Activated CD4-positive, alpha-beta T cell treated with anti-CD3 and anti-CD28 coated beads, Interleukin-2, amount 50 U/mL, for 24 hours (primary cell): ENCODE measurements around the gene SRSF7.
"Not testable (repeated sequence)": the region's sequence is repeated elsewhere in the genome, so short reads cannot be mapped to it uniquely, and the experiment has no call there.

ENCODE experiments used
- DNase-seq, 2 donors: peaks; one replicate each; pipeline ENCODE4 v3.0.0-alpha.2; 2020; ENCODE audit warnings: low read depth in 1 of 2, low spot score in 1 of 2

SRSF7 gene

GRCh38 chr2:38754506-38754905, 3.3 kb upstream of the SRSF7 start:
- DNase-seq = no peak

GRCh38 chr2:38754049-38754448, 2.9 kb upstream of the SRSF7 start:
- DNase-seq = no peak

GRCh38 chr2:38751596-38752410, 642 bp upstream of the SRSF7 start:
- DNase-seq = no peak

GRCh38 chr2:38750011-38750890, 910 bp downstream of the SRSF7 start:
- DNase-seq = no peak

GRCh38 chr2:38748943-38749804, 2.0 kb downstream of the SRSF7 start:
- DNase-seq = no peak

GRCh38 chr2:38748391-38748790, 2.8 kb downstream of the SRSF7 start:
- DNase-seq = no peak

GRCh38 chr2:38747819-38748218, 3.3 kb downstream of the SRSF7 start:
- DNase-seq = no peak

- DNase-seq = no peak
Measured at GRCh38 chr2:38747007-38747424, 4.1 kb downstream of the SRSF7 start.

- DNase-seq = no peak
Measured at GRCh38 chr2:38745267-38745666, 5.9 kb downstream of the SRSF7 start.

GRCh38 chr2:38744399-38744780, 6.8 kb downstream of the SRSF7 start:
- no peak for DNase-seq

GRCh38 chr2:38743672-38744398, 7.3 kb downstream of the SRSF7 start:
- DNase-seq = no peak

- no peak for DNase-seq
Measured at GRCh38 chr2:38742797-38743559, 8.2 kb downstream of the SRSF7 start.

- no peak for DNase-seq
Measured at GRCh38 chr2:38740851-38741731, 10.1 kb downstream of the SRSF7 start.

GRCh38 chr2:38739524-38739923, 11.6 kb downstream of the SRSF7 start:
- no peak for DNase-seq

- DNase-seq = no peak
Measured at GRCh38 chr2:38737925-38738324, 13.2 kb downstream of the SRSF7 start.

- not testable (repeated sequence) for DNase-seq
Measured at GRCh38 chr2:38737000-38737698, 14.0 kb downstream of the SRSF7 start.

GRCh38 chr2:38735999-38736320, 15.2 kb downstream of the SRSF7 start:
- DNase-seq = no peak

- no peak for DNase-seq
Measured at GRCh38 chr2:38734299-38735058, 16.7 kb downstream of the SRSF7 start.
